Measurements from ENCODE around the gene SAMD4B.

Gene SAMD4B

GRCh38 chr19:39362682-39363657 lies 20.7 kb downstream of the SAMD4B start:
- Histone ChIP-seq H3K27ac (ENCODE audit: low read depth in 2 of 2, low read length in 2 of 2) (peak overlapping the region; percentile 1 to 59), H3K9me3 (ENCODE audit: control insufficient read depth in 2 of 2, low read length in 2 of 2) (no peaks in the 10 kb centered on the region), H3K4me3 (ENCODE audit: low read length in 2 of 2) (no peak overlapping the region), H3K9ac (ENCODE audit: low read depth in 1 of 2, low read length in 2 of 2) (no peak overlapping the region), H3K27me3 (ENCODE audit: control insufficient read depth in 2 of 2, insufficient read depth in 2 of 2, low read length in 2 of 2) (no peaks in the 10 kb centered on the region), H3K4me1 (ENCODE audit: control insufficient read depth in 2 of 2, insufficient read depth in 2 of 2, low read length in 2 of 2) (no peaks in the 10 kb centered on the region), H3K36me3 (ENCODE audit: control insufficient read depth in 2 of 2, insufficient read depth in 2 of 2, low read length in 2 of 2) (peaks cover 28 to 45% of the 10 kb centered on the region in 2 donors)

GRCh38 chr19:39363901-39364457 lies 21.8 kb downstream of the SAMD4B start:
- Histone ChIP-seq H3K4me1 (ENCODE audit: control insufficient read depth in 2 of 2, insufficient read depth in 2 of 2, low read length in 2 of 2) (no peaks in the 10 kb centered on the region), H3K27ac (ENCODE audit: low read depth in 2 of 2, low read length in 2 of 2) (peak overlapping the region; percentile 25 to 59), H3K27me3 (ENCODE audit: control insufficient read depth in 2 of 2, insufficient read depth in 2 of 2, low read length in 2 of 2) (no peaks in the 10 kb centered on the region), H3K9ac (ENCODE audit: low read depth in 1 of 2, low read length in 2 of 2) (no peak overlapping the region), H3K9me3 (ENCODE audit: control insufficient read depth in 2 of 2, low read length in 2 of 2) (no peaks in the 10 kb centered on the region), H3K4me3 (ENCODE audit: low read length in 2 of 2) (no peak overlapping the region), H3K36me3 (ENCODE audit: control insufficient read depth in 2 of 2, insufficient read depth in 2 of 2, low read length in 2 of 2) (peaks cover 31 to 42% of the 10 kb centered on the region in 2 donors)

GRCh38 chr19:39365531-39365930 lies 23.3 kb downstream of the SAMD4B start:
- Histone ChIP-seq H3K4me3 (ENCODE audit: low read length in 2 of 2) (no peak overlapping the region), H3K36me3 (ENCODE audit: control insufficient read depth in 2 of 2, insufficient read depth in 2 of 2, low read length in 2 of 2) (peaks cover 32 to 43% of the 10 kb centered on the region in 2 donors), H3K4me1 (ENCODE audit: control insufficient read depth in 2 of 2, insufficient read depth in 2 of 2, low read length in 2 of 2) (no peaks in the 10 kb centered on the region), H3K27me3 (ENCODE audit: control insufficient read depth in 2 of 2, insufficient read depth in 2 of 2, low read length in 2 of 2) (no peaks in the 10 kb centered on the region), H3K27ac (ENCODE audit: low read depth in 2 of 2, low read length in 2 of 2) (no peak overlapping the region), H3K9ac (ENCODE audit: low read depth in 1 of 2, low read length in 2 of 2) (no peak overlapping the region), H3K9me3 (ENCODE audit: control insufficient read depth in 2 of 2, low read length in 2 of 2) (no peaks in the 10 kb centered on the region)

GRCh38 chr19:39369200-39369599 lies 27.0 kb downstream of the SAMD4B start:
- H3K27me3 ChIP-seq (ENCODE audit: control insufficient read depth in 2 of 2, insufficient read depth in 2 of 2, low read length in 2 of 2): no peaks in the 10 kb centered on the region
- no peak overlapping the region for H3K9ac ChIP-seq (ENCODE audit: low read depth in 1 of 2, low read length in 2 of 2)
- peaks cover 8 to 10% of the 10 kb centered on the region in 2 donors for H3K4me1 ChIP-seq (ENCODE audit: control insufficient read depth in 2 of 2, insufficient read depth in 2 of 2, low read length in 2 of 2)
- no peak overlapping the region for H3K27ac ChIP-seq (ENCODE audit: low read depth in 2 of 2, low read length in 2 of 2)
- no peaks in the 10 kb centered on the region for H3K9me3 ChIP-seq (ENCODE audit: control insufficient read depth in 2 of 2, low read length in 2 of 2)
- no peak overlapping the region for H3K4me3 ChIP-seq (ENCODE audit: low read length in 2 of 2)
- peaks cover 33 to 38% of the 10 kb centered on the region in 2 donors for H3K36me3 ChIP-seq (ENCODE audit: control insufficient read depth in 2 of 2, insufficient read depth in 2 of 2, low read length in 2 of 2)

- Histone ChIP-seq H3K9ac (ENCODE audit: low read depth in 1 of 2, low read length in 2 of 2) (no peak overlapping the region), H3K36me3 (ENCODE audit: control insufficient read depth in 2 of 2, insufficient read depth in 2 of 2, low read length in 2 of 2) (peaks cover 37 to 38% of the 10 kb centered on the region in 2 donors), H3K27ac (ENCODE audit: low read depth in 2 of 2, low read length in 2 of 2) (no peak overlapping the region), H3K4me3 (ENCODE audit: low read length in 2 of 2) (no peak overlapping the region), H3K27me3 (ENCODE audit: control insufficient read depth in 2 of 2, insufficient read depth in 2 of 2, low read length in 2 of 2) (no peaks in the 10 kb centered on the region), H3K4me1 (ENCODE audit: control insufficient read depth in 2 of 2, insufficient read depth in 2 of 2, low read length in 2 of 2) (peaks cover 8 to 10% of the 10 kb centered on the region in 2 donors), H3K9me3 (ENCODE audit: control insufficient read depth in 2 of 2, low read length in 2 of 2) (no peaks in the 10 kb centered on the region)
Observed at GRCh38 chr19:39370735-39371134, 28.5 kb downstream of the SAMD4B start.

- Histone ChIP-seq H3K27me3 (ENCODE audit: control insufficient read depth in 2 of 2, insufficient read depth in 2 of 2, low read length in 2 of 2) (no peaks in the 10 kb centered on the region), H3K9me3 (ENCODE audit: control insufficient read depth in 2 of 2, low read length in 2 of 2) (no peaks in the 10 kb centered on the region), H3K36me3 (ENCODE audit: control insufficient read depth in 2 of 2, insufficient read depth in 2 of 2, low read length in 2 of 2) (peaks cover 52 to 53% of the 10 kb centered on the region in 2 donors), H3K4me3 (ENCODE audit: low read length in 2 of 2) (no peak overlapping the region), H3K27ac (ENCODE audit: low read depth in 2 of 2, low read length in 2 of 2) (peak overlapping the region; percentile 77 to 83), H3K4me1 (ENCODE audit: control insufficient read depth in 2 of 2, insufficient read depth in 2 of 2, low read length in 2 of 2) (peaks cover 8 to 10% of the 10 kb centered on the region in 2 donors), H3K9ac (ENCODE audit: low read depth in 1 of 2, low read length in 2 of 2) (peak overlapping the region in 1 of 2 donors; percentile 32)
Observed at GRCh38 chr19:39372047-39372802, 30.0 kb downstream of the SAMD4B start.

GRCh38 chr19:39372941-39373340 lies 30.7 kb downstream of the SAMD4B start:
- Histone ChIP-seq H3K27me3 (ENCODE audit: control insufficient read depth in 2 of 2, insufficient read depth in 2 of 2, low read length in 2 of 2) (no peaks in the 10 kb centered on the region), H3K36me3 (ENCODE audit: control insufficient read depth in 2 of 2, insufficient read depth in 2 of 2, low read length in 2 of 2) (peaks cover 59 to 60% of the 10 kb centered on the region in 2 donors), H3K4me3 (ENCODE audit: low read length in 2 of 2) (no peak overlapping the region), H3K9ac (ENCODE audit: low read depth in 1 of 2, low read length in 2 of 2) (peak overlapping the region in 1 of 2 donors; percentile 32), H3K27ac (ENCODE audit: low read depth in 2 of 2, low read length in 2 of 2) (peak overlapping the region; percentile 77 to 83), H3K9me3 (ENCODE audit: control insufficient read depth in 2 of 2, low read length in 2 of 2) (no peaks in the 10 kb centered on the region), H3K4me1 (ENCODE audit: control insufficient read depth in 2 of 2, insufficient read depth in 2 of 2, low read length in 2 of 2) (peaks cover 8 to 10% of the 10 kb centered on the region in 2 donors)

- Histone ChIP-seq H3K36me3 (ENCODE audit: control insufficient read depth in 2 of 2, insufficient read depth in 2 of 2, low read length in 2 of 2) (peaks cover 61 to 62% of the 10 kb centered on the region in 2 donors), H3K9me3 (ENCODE audit: control insufficient read depth in 2 of 2, low read length in 2 of 2) (no peaks in the 10 kb centered on the region), H3K4me3 (ENCODE audit: low read length in 2 of 2) (no peak overlapping the region), H3K27me3 (ENCODE audit: control insufficient read depth in 2 of 2, insufficient read depth in 2 of 2, low read length in 2 of 2) (no peaks in the 10 kb centered on the region), H3K27ac (ENCODE audit: low read depth in 2 of 2, low read length in 2 of 2) (no peak overlapping the region), H3K4me1 (ENCODE audit: control insufficient read depth in 2 of 2, insufficient read depth in 2 of 2, low read length in 2 of 2) (peaks cover 8 to 10% of the 10 kb centered on the region in 2 donors), H3K9ac (ENCODE audit: low read depth in 1 of 2, low read length in 2 of 2) (no peak overlapping the region)
Observed at GRCh38 chr19:39375929-39376328, 33.7 kb downstream of the SAMD4B start.

GRCh38 chr19:39377373-39378362 lies 35.4 kb downstream of the SAMD4B start:
- peaks cover 65 to 72% of the 10 kb centered on the region in 2 donors for H3K36me3 ChIP-seq (ENCODE audit: control insufficient read depth in 2 of 2, insufficient read depth in 2 of 2, low read length in 2 of 2)
- H3K4me1 ChIP-seq (ENCODE audit: control insufficient read depth in 2 of 2, insufficient read depth in 2 of 2, low read length in 2 of 2): peaks cover 7% of the 10 kb centered on the region in 2 donors
- H3K9me3 ChIP-seq (ENCODE audit: control insufficient read depth in 2 of 2, low read length in 2 of 2): no peaks in the 10 kb centered on the region
- H3K9ac ChIP-seq (ENCODE audit: low read depth in 1 of 2, low read length in 2 of 2): no peak overlapping the region
- H3K27ac ChIP-seq (ENCODE audit: low read depth in 2 of 2, low read length in 2 of 2): no peak overlapping the region
- no peak overlapping the region for H3K4me3 ChIP-seq (ENCODE audit: low read length in 2 of 2)
- H3K27me3 ChIP-seq (ENCODE audit: control insufficient read depth in 2 of 2, insufficient read depth in 2 of 2, low read length in 2 of 2): no peaks in the 10 kb centered on the region

All from mucosa of rectum (tissue), 2 donors.